HuH-7 (cell line): ENCODE measurements around the gene DOCK10.

Experiments
- DNase-seq: peaks from one replicate; pipeline ENCODE4 v3.0.0; 2011; ENCODE audit warnings: low spot score

The DOCK10 gene

DNA sequence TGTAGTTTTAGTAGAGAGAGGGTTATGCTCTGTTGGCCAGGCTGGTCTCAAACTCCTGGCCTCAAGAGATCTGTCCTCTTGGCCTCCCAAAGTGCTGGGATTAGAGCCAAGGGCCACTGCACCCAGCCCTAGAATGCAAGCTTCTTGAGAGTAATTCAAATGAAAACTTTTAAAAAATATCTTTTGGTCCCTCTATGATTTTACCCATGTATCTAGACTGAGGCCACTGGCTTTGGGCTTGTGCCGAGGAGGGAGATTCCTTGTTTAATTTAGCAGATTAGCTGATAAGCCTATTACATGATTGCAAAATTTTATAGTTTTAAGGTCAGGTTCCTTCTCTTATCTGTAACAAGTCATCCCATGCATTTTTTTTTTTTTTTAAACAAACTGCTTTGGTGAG, 266.6 kb downstream of the DOCK10 start:
- no peak for DNase-seq

DNA sequence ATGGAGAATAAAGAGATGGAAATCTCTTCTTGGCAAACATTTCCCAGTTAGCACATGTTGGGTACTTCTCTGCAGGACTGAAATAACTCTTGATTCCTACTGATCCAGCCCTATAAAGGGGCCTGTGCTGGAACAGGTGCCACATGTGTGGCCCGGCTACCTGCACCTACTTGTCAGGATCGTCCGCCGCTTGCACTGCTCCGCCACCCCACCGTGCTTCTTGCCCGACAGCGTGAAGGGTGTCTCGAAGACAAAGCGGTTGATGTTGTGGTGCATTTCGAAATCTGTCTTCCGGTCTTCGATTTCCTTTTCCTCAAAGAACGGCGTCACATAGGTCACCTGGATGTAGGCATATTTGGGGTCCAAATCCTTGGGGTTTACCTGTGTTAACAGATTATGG, 267.5 kb downstream of the DOCK10 start:
- DNase-seq, result no peak

DNA sequence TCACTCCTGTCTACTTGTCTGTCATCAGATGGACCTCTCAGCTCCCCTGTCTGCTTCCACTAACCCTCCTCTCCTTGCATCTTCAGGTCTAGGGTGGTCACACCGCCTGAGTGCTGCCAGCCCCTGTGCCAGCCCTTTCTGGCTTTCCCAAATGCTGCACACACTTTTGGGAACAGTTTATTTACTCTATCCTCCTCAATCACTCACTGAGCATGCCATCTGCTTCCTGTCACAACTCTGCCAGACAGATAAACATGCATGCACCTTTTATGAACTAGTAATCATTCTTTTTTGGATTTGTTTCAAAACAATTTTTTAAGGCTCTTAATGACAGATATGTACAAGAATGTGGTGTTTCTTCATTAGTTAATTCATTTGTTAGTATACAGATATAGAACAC, 269.8 kb downstream of the DOCK10 start:
- DNase-seq, result no peak

DNA sequence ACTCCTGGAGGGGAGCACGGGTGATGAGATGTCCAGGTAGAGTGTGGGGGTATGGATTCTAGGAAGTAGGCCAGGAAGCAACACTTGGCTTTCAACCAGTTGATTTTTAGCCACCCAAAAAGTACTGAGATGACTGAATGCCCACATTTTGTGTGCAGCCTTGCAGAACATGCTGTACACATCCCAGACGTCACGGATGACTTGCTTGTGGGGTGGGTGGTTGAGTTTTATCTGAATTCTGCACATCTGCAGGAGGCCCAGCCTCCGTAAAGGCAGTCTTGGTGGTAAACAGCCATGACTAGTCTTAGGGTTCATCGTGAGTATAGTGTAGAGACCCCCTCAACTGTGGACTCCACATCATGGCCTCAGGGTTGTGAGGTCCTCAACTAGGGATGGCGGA, 272.8 kb downstream of the DOCK10 start:
- DNase-seq, result no peak

DNA sequence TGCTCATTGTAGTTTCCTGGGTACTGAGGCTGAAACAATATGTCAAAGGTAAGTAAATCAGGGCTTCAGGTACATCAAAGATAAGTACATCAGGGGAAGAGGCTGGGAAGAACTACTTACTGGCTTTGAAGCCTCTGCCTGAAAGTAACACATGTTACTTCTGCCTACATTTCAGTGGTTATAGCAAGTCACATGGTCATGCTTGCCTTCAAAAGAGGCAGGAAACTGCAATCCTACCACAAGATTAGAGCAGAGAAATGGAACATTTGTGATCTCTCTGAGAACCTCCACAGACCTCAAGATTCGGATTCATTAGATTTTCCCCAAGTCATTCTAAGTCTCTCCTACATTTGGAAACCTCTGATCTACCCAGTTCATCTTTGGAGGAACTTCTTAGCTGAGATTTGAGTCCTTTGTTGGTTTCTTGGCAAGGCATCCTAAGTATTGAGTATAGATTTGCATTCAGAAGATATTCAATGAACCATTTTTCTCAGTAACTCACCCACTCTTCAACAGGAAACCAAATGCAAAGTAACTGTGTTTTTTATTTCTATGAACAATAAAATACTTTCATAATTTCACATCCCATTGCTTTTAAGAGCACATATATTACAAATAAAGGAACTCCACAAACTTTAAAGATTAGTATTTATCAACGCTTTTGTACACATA, 277.6 kb downstream of the DOCK10 start:
- DNase-seq, result no peak

DNA sequence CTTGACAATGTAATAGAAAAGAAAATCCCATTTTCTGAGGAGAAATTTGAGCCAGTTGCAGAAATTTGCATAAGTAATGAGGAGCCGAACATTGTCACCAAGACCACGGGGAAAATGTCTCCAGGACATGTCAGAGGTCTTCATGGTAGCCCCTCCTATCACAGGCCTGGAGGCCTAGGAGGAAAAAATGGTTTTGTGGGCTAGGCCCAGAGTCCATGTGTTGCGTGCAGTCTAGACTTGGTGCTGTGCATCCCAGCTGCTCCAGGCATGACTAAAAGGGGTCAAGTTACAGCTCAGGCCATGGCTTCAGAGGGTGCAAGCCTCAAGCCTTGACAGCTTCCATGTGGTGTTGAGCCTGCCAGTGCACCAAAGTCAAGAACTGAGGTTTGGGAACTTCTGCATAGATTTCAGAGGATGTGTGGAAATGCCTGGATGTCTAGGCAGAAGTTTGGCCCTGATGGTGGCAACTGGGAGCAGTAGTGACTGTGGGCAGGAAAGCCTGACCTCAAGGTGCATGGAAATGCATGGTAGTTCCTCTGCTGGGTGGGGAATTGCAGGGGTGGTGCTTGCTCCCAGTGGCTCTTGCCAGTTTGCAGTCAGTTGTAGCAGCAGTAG, 284.2 kb downstream of the DOCK10 start:
- DNase-seq, result no peak

DNA sequence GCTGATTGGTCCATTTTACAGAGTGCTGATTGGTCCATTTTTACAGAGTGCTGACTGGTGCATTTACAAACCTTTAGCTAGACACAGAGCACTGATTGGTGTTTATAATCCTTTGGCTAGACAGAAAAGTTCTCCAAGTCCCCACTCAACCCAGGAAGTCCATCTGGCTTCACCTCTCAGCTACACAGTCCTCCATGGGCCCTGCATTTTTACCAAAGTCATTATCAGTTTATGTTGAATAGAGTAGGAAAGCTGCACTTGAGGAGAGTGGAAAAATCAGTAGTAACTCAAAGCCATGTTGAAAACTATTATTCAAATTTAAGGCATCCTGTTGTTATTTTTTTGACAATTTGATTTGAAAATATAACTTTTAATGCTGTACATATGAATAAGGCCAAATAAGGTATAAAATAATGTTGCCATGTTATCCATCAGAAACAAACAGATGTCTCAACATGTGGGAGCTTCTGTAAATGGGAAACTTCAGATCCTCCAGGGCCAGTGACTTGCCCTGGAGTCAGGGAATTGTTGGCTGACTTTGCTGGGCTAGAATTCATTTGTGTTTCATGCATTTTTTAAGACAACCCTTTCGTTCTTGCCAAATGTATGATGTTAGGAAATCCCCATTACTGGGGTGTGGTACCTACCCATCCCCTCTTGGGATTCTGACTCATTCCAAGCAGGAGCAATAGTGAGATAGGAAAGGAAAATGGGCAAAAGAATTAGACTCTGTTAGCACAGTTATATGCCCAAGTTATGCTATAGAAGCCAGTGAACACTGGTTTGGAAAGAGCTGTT, 288.3 kb downstream of the DOCK10 start:
- DNase-seq, result no peak

DNA sequence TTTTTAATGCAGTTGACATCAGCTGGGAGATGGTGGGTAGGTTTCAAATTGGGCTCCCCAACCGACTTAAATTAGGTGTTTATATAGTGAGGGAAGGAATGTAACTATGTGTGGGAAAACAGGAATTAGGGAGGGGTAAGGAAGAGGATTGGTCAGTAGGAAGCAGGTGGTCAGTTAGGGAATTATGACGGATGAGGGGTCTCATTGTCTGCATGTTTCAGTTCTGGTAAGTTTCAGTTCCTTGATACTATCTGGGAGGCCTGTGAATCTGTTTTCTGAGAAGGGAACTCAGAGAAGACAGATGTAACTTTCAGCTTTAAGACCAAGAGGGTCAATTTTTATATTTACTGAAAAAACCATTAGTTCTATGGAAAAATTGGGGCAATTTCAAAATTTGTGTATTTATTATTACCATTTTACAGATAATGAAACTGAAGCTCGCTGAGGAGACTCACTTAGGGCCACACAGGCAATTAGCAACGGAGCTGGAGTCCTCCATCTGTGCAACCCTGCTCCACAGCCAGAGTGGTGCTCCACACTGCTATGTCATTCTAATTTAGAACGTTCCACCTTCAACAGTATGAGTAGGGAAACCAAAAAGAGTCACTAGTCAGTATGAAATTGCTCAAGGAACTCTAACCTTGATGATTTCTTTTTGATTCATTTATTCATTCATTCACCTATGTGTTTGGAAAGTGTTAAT, 290.1 kb downstream of the DOCK10 start:
- DNase-seq, result no peak

DNA sequence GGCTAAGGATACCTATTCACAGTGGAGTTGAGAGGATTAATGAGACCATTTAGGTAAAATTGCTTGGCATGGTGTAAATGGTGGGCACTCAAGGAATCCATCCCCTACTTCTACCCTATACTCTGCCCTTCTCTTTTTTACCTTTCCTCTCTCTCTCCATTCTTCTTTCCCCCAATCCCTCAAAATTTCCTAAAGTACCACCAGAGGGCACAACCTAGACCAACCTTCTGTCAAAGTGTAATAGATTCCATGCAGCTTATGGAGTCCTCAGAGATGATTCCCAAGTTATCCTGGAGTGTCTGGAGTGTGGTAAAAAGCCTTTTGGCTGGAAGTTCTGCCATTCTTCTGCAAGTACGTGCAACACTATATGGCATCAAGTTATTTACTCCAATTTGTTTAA, 293.1 kb downstream of the DOCK10 start:
- DNase-seq, result peak; percentile 5

DNA sequence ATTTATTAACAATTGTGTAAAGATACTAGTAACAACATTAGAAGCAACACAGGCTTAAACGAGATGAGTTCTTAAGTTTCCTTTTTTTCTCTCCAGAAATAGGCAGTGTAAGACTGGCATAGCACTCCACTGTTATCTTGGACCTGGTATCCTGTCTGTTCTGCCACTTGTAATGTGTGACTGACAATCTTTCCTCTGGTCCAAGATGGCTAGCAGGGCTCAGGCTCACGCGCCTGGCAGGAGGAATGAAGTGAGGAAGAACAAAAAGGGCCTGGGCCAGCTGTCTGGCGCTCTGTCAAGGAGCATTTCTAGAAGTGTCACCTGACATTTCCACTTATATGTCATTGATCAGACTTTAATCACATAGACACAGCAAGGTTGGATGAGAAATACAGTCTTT, 294.5 kb downstream of the DOCK10 start:
- DNase-seq, result no peak

DNA sequence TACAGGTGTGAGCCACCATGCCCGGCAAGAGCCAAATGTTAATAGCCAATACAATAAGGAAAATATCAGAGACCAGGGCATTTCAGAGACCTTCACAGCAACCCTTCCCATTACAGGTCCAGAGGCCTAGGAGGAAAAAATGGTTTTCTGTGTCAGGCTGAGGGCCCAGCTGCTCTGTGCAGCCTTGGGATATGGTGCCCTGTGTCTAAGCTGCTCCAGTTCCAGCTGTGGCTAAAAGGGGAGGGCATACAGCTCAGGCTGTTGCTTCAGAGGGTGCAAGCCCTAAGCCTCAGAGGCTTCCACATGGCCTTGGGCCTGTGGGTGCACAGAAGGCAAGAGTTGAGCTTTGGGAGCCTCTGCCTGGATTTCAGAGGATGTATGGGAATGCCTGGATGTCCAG, 306.0 kb downstream of the DOCK10 start:
- DNase-seq, result no peak

DNA sequence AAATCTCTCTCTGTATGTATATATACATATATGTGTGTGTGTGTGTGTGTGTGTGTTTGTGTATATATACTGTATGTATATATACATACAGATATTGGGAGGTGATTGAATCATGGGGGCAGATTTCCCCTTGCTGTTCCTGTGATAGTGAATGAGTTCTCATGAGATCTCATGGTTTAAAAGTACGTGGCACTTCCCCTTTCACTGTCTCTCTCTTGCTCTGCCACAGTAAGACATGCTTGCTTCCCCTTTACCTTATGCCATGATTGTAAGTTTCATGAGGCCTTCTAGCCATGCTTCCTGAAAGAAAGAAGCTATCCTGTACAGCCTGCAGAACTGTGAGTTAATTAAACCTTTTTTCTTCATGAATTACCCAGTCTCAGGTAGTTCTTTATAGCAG, 307.3 kb downstream of the DOCK10 start:
- no peak for DNase-seq

DNA sequence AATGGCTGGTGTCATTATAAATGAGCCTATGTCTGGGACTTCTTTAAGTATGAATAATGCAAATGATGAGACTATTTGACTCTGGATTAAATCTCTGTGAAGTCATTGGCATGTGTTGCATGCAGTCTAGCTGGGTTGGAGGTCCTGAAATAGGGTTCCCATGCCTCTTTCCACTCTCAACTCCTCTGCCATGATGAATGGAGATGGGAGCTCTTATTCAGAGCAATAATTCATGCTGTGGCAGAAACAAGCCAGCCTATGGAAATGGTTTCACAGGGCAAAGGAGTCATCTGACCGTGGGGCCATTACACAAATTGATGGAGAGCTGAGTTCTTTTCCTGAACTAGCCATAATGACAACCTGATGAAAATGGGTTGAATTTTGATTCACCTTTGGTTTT, 310.6 kb downstream of the DOCK10 start:
- DNase-seq, result no peak

DNA sequence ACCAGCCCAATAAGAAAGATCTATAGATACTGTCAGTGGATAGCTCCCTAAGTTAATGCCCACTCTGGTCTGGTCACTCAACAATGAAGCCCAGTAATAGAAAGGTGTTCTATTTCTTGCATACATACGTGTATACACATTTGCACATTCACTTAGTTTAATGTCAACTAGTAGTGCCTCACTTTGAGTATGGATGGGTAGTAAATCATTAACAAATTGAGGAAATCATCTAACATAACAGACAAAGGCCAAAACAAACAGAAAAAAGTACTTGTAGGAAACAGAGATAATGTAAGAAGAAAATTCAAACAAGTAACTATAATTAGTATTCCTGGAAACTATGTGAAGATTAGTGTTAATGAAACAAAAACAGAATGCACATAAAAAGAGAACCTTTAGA, 312.8 kb downstream of the DOCK10 start:
- DNase-seq, result no peak

DNA sequence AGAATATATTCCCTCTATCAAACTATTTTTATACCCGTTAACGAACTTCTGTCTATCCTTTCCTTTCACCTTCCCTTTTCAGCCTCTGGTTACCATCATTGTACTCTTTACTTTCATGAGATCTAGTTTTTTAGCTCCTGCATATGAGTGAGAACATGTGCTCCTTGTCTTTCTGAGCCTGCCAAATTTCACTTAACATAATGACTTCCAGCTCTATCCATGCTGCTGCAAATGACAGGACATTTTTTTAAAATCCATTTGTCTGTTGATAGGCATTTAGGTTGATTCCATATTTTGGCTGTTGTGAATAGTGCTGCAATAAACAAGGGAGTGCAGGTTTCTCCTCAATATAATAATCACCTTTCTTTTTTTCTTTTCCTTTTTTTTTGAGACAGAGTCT, 317.9 kb downstream of the DOCK10 start:
- no peak for DNase-seq

DNA sequence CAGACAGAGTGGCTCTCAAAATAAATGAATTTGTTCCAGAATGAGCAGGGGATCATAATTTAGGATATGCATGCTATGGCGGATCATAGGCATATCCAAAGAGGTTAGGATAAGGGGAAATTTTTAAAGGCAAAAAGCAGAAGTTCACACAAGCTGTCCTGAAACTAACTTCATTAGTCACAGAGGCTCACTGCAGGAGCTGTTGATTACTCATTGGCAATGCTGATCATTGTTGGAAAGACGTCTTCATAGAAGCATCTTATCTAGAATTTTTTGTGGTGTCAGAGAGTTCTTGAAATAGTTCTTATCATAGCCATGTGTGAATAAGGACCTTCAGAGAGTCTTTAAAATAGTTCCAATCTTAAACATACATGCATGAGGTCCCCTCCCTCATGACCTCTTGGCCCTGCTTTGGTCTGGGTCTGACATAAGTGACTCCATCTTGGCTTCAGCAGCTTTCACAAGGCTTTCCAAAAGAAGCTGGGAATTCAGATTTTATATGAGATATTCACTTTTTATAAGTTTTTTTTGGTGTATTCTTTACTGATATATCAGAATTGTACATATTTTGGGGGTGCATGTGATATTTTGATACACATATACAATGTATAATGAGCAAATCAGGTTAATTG, 318.6 kb downstream of the DOCK10 start:
- no peak for DNase-seq

DNA sequence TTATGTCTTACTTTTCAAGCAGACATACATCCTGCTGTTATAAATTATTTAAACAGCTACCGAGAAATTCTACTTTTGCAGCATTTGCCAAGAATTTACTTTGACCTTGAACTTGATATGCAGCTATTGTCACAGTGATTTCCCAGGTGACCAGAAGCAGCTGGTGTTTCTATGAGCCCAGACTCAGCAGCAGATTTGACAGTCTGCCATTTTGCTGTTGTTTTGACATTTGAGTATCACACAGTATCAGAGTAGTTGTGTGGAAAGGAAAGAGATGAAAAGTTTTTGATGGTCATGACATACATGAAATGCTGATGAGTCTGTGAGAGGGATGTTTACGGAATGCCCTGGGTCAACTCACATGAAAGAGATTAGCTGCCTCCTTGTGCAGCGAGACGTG, 319.5 kb downstream of the DOCK10 start:
- DNase-seq, result no peak

DNA sequence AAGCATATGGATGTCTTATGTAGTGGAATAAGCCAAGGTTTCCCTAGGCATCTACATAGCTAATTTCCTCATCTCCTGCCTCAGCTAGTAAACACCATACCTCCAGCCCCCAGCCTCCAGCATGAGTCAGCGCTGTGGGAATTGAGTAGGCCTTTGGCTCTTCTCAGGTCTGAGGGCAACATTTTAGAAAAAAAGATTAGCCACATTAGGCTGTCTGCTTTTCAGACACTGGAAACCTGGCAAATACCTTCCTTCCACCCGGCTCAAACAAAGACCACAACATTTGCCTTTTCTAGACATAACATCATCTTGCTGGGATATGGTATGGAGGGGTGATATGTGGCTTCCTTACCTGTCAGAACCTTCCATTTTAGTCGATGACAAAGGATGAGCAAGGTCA, 320.0 kb downstream of the DOCK10 start:
- no peak for DNase-seq

DNA sequence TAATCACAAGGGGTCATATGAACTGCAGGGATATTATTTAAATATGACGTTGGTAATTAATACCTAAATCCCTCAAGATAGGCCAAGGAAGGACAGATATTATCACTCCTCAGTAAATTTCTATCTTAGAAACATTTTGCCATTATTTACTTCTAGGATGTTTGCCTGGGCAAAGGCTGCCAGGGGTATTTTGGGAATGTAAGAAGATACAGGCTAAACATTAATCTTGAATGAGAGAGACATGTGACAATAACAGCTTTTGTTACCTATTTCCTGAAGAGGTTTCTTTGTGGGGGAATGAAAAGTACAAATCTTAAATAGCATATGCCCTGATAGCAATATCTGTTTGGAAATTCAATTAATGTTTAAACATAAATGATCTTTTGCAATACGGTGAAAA, 325.3 kb downstream of the DOCK10 start:
- no peak for DNase-seq

DNA sequence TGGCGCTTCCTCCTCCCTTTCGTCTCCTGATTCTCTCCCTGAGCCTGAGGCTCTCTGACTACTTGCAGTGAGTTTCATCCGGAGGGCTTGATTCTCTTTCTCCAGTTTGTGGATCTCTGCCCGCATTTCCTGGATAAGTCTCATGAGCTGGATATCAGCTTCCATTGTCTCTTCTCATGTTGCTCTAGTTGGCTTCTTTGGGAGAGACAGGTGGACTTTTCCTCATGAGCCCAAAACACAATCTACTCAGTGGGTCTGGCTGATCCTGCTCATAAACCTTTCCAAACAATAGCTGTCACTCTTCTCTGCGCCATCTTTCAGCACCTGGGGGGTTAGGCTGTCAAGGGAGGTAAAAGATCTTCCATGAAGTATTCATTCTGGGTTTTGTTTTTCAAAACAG, 326.1 kb downstream of the DOCK10 start, which contains the start of gene CCDC195:
Gene CCDC195, minus strand, starts transcription at position 165 of the 400 bp plus-strand sequence. Its CDS starts 0 bp downstream, at position 165.
- DNase-seq, result no peak
